GM19238 (cell line): ENCODE data around the gene LYSMD2.
"Not testable (repeated sequence)": the region's sequence is repeated elsewhere in the genome, so short reads cannot be mapped to it uniquely, and the experiment has no call there.

Experiments
- DNase-seq: peaks from one replicate; pipeline ENCODE4 v3.0.0; 2011; ENCODE audit warnings: low spot score; ENCODE audit not compliant: insufficient read length

The LYSMD2 gene

GRCh38 chr15:51737522-51738305, at the start of gene LYSMD2:
Gene LYSMD2 (minus strand): TSS chr15:51737655. CDS start chr15:51737622, 33 bp downstream.
- DNase-seq: no peak

GRCh38 chr15:51787130-51787529, 49.7 kb upstream of the LYSMD2 start:
- not testable (repeated sequence) for DNase-seq

- DNase-seq: no peak
Measured at GRCh38 chr15:51783967-51784366, 46.5 kb upstream of the LYSMD2 start.

GRCh38 chr15:51782357-51782896, 45.0 kb upstream of the LYSMD2 start:
- DNase-seq: no peak

- no peak for DNase-seq
Measured at GRCh38 chr15:51781506-51781905, 44.1 kb upstream of the LYSMD2 start.

- DNase-seq: no peak
Measured at GRCh38 chr15:51780636-51781035, 43.2 kb upstream of the LYSMD2 start.

- DNase-seq: peak; percentile 57
Measured at GRCh38 chr15:51776952-51777569, 39.6 kb upstream of the LYSMD2 start.

- peak; percentile 38 for DNase-seq
Measured at GRCh38 chr15:51775967-51776816, 38.7 kb upstream of the LYSMD2 start.

- DNase-seq: no peak
Measured at GRCh38 chr15:51774916-51775315, 37.5 kb upstream of the LYSMD2 start.

GRCh38 chr15:51771773-51772172, 34.3 kb upstream of the LYSMD2 start:
- no peak for DNase-seq

GRCh38 chr15:51770902-51771301, 33.4 kb upstream of the LYSMD2 start:
- DNase-seq: no peak

- DNase-seq: no peak
Measured at GRCh38 chr15:51768018-51768417, 30.6 kb upstream of the LYSMD2 start.

- DNase-seq: no peak
Measured at GRCh38 chr15:51766341-51766740, 28.9 kb upstream of the LYSMD2 start.

- DNase-seq: no peak
Measured at GRCh38 chr15:51765751-51766150, 28.3 kb upstream of the LYSMD2 start.

GRCh38 chr15:51760805-51761204, 23.4 kb upstream of the LYSMD2 start:
- no peak for DNase-seq

GRCh38 chr15:51759557-51760070, 22.2 kb upstream of the LYSMD2 start:
- no peak for DNase-seq

GRCh38 chr15:51758645-51759044, 21.2 kb upstream of the LYSMD2 start:
- no peak for DNase-seq

GRCh38 chr15:51757450-51757849, 20.0 kb upstream of the LYSMD2 start:
- DNase-seq: no peak

GRCh38 chr15:51756482-51756881, 19.0 kb upstream of the LYSMD2 start:
- DNase-seq: no peak

- DNase-seq: no peak
Measured at GRCh38 chr15:51755790-51756189, 18.3 kb upstream of the LYSMD2 start.

- DNase-seq: no peak
Measured at GRCh38 chr15:51754267-51754666, 16.8 kb upstream of the LYSMD2 start.

- DNase-seq: no peak
Measured at GRCh38 chr15:51752888-51753287, 15.4 kb upstream of the LYSMD2 start.
